T follicular helper cell (primary cell): ENCODE data around the gene DCP1B.
A peak's percentile ranks its signal among the peaks of the same experiment; 100 is the strongest.
"Not testable (repeated sequence)": the region's sequence is repeated elsewhere in the genome, so short reads cannot be mapped to it uniquely, and the experiment has no call there.

Experiments used
- DNase-seq: peaks from one replicate; pipeline ENCODE4 v3.0.0-alpha.2; 2020; ENCODE audit warnings: low read depth

Gene DCP1B

GRCh38 chr12:1974812-1975211 is 29.4 kb downstream of the DCP1B start:
- DNase-seq: no peak

- DNase-seq: no peak
Observed at GRCh38 chr12:1972856-1973317, 31.4 kb downstream of the DCP1B start.

- DNase-seq: no peak
Observed at GRCh38 chr12:1972260-1972659, 32.0 kb downstream of the DCP1B start.

- no peak for DNase-seq
Observed at GRCh38 chr12:1970331-1970900, 33.8 kb downstream of the DCP1B start.

GRCh38 chr12:1966561-1967226 is 37.6 kb downstream of the DCP1B start:
- DNase-seq: no peak

- no peak for DNase-seq
Observed at GRCh38 chr12:1965916-1966315, 38.3 kb downstream of the DCP1B start.

- DNase-seq: no peak
Observed at GRCh38 chr12:1962051-1963020, 41.9 kb downstream of the DCP1B start.

GRCh38 chr12:1956716-1957115 is 47.5 kb downstream of the DCP1B start:
- DNase-seq: no peak

GRCh38 chr12:1949771-1950470 is 54.3 kb downstream of the DCP1B start:
- DNase-seq: no peak

GRCh38 chr12:1948883-1949282 is 55.4 kb downstream of the DCP1B start:
- DNase-seq: no peak

GRCh38 chr12:1947081-1947480 is 57.2 kb downstream of the DCP1B start:
- DNase-seq: no peak

GRCh38 chr12:1946296-1946695 is 58.0 kb downstream of the DCP1B start:
- no peak for DNase-seq

- not testable (repeated sequence) for DNase-seq
Observed at GRCh38 chr12:1945502-1945901, 58.8 kb downstream of the DCP1B start.

- DNase-seq: peak; percentile 85
Observed at GRCh38 chr12:1939801-1940607, 64.3 kb downstream of the DCP1B start.

- DNase-seq: no peak
Observed at GRCh38 chr12:1939331-1939730, 64.9 kb downstream of the DCP1B start.

- DNase-seq: no peak
Observed at GRCh38 chr12:1937481-1938224, 66.6 kb downstream of the DCP1B start.

- no peak for DNase-seq
Observed at GRCh38 chr12:1936406-1937320, 67.6 kb downstream of the DCP1B start.

GRCh38 chr12:1935700-1936378 is 68.4 kb downstream of the DCP1B start:
- DNase-seq: no peak

GRCh38 chr12:1935242-1935641 is 69.0 kb downstream of the DCP1B start:
- DNase-seq: no peak
